Vagina (tissue), 2 donors: ENCODE measurements around the gene DPP8.

ENCODE experiments used
- POLR2A ChIP-seq, 2 donors: fragments of 450-650 bp; IDR thresholded peaks; one replicate each; pipeline ENCODE4 v1.6.1; 2017; ENCODE audit warnings: antibody characterized with exemption in 2 of 2, mild to moderate bottlenecking in 2 of 2, moderate library complexity in 2 of 2
- POLR2AphosphoS5 ChIP-seq, 2 donors: sonication (generic); formaldehyde crosslinking; IDR thresholded peaks; one replicate each; pipeline ENCODE4 v1.9.0; 2017; ENCODE audit warnings: antibody characterized with exemption in 2 of 2, mild to moderate bottlenecking in 2 of 2, low read depth in 1 of 2; ENCODE audit not compliant: insufficient read depth in 1 of 2

GRCh38 chr15:65412556-65412955 is 104.9 kb downstream of the DPP8 start:
- no peak for TF ChIP-seq POLR2AphosphoS5 (IDR thresholded peaks at IDR 0.05; ENCODE audit: insufficient read depth in 1 of 2, low read depth in 1 of 2)
- no peak for TF ChIP-seq POLR2A (IDR thresholded peaks at IDR 0.05)
